KBM-7 (cell line): ENCODE data around the gene SMIM34.
"Not testable (repeated sequence)": the region's sequence is repeated elsewhere in the genome, so short reads cannot be mapped to it uniquely, and the experiment has no call there.

Experiments used
- DNase-seq: peaks from one replicate; pipeline ENCODE4 v3.0.0-alpha.2; 2015
- in situ Hi-C: fragments of 300-500 bp; cut with MboI; formaldehyde crosslinking; loops from 2 replicates; pipeline ENCODE4 v1.14.3; 2020; ENCODE audit warnings: low sequenced_read_pairs, low pct_unique_long_range_greater_than_20kb, mixed read lengths

Gene SMIM34

GRCh38 chr21:34375619-34375972, 48.2 kb downstream of the SMIM34 start:
- in situ Hi-C loops, DNase-seq: not testable (repeated sequence)

GRCh38 chr21:34374940-34375618, 48.7 kb downstream of the SMIM34 start, which contains the start of gene SMIM11:
SMIM11 (plus strand) TSS chr21:34375507; CDS start chr21:34379505, 3,998 bp downstream.
- in situ Hi-C loops, DNase-seq: not testable (repeated sequence)

GRCh38 chr21:34374462-34374861, 49.3 kb downstream of the SMIM34 start:
- in situ Hi-C loops: not testable (repeated sequence)

GRCh38 chr21:34372321-34372720, 51.4 kb downstream of the SMIM34 start:
- in situ Hi-C loops: no loop called here
- DNase-seq: no peak

More at GRCh38 chr21:34374462-34374861, 49.3 kb downstream of the SMIM34 start:
- not testable (repeated sequence) for DNase-seq

GRCh38 chr21:34369741-34370140, 54.0 kb downstream of the SMIM34 start:
- in situ Hi-C loops: no loop called here
- DNase-seq: no peak
